HT1080 (cell line): ENCODE results near the gene GOLGA6L7. TPM values are rescaled to one million over a fixed set of nuclear protein-coding genes. Genes with fewer than 3 reads are reported as not detected.
"Not testable (repeated sequence)": the region's sequence is repeated elsewhere in the genome, so short reads cannot be mapped to it uniquely, and the experiment has no call there.

ENCODE experiments used
- DNase-seq: peaks from one replicate; pipeline ENCODE4 v3.0.0-alpha.2; 2015; ENCODE audit warnings: low read depth
- total RNA-seq: library from RNA; depleted of rRNA; stranded (reverse); fragments of >200 nt; shearing (Covaris generic); gene quantifications from 2 replicates; pipeline ENCODE4 v1.2.3, GENCODE V29; 2014

The GOLGA6L7 gene
- total RNA-seq, 1 experiment from 2014 or later = not detected

DNA sequence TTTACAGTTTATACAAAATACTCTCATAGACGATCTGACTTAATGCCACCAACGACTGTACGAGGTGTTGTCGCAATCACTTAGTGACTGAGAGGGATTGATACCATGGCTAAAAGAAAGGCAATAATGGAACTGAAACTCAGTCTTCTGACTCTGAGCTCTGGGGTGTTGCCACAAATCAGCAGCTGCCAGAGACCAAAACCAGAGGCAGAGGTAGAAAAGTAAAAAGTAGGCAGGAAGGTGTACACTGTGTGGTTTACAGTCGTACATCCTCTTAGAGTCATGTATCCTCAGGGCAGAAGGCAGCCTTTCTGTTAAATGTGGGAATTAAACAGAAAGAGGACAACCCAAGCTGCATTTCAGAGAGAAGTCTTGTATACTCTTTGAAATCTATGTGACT, 1.2 kb downstream of the GOLGA6L7 start:
- DNase-seq = not testable (repeated sequence)

DNA sequence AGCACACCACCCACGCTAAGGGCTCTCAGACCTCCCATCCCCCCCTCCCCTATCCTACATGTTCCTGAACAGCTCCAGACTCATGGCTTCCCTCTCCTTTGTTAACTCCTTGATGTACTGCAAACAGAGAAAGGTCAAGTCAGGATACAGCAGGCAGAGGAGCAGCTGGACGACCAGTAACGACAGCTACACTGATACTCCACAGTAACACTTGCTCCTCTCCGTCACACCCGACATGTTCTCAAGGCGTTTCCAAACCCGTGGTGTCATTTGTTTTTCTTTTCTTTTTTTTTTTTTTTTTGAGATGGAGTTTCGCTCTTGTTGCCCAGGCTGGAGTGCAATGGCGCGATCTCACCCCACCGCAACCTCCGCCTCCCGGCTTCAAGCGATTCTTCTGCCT, 4.3 kb downstream of the GOLGA6L7 start:
- DNase-seq = not testable (repeated sequence)

DNA sequence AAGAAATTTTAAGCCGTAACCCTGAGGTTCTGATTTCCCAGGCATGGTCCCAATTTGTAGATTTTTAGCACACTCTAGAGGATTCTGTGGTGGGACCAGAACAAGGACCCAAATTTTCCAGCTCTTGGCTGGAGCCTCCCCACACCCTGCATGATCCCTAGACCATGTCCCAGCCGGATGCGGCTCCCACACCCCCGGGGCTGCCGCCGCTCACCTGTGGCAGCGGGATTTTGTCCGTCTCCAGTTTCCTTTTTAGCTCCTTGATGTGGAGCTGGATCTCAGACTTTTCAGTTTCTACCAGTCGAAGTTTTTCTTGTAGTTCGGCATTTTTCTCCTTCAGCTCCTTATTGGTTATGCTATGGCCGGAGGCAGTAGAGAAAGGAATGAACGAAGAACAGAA, 4.9 kb downstream of the GOLGA6L7 start:
- DNase-seq = not testable (repeated sequence)

DNA sequence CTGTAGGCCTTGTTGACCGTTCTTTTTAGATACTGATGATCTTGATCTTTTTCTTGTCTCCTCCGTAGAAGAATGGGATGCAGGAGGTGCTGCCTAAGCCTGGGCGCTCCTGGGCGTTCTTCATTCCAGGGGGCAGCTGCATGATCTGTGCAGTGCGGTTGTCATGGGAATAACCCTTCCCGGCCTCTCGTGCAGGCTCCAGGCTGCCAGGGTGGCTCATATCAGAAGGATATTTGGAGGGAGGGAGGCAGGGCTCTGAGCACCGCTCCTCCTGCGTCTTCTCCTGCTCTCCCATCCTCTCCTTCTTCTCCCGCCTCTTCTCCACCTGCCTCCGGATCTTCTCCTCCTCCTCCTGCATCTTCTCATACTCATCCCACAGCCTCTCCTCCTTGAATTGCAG, 6.2 kb downstream of the GOLGA6L7 start:
- not testable (repeated sequence) for DNase-seq

DNA sequence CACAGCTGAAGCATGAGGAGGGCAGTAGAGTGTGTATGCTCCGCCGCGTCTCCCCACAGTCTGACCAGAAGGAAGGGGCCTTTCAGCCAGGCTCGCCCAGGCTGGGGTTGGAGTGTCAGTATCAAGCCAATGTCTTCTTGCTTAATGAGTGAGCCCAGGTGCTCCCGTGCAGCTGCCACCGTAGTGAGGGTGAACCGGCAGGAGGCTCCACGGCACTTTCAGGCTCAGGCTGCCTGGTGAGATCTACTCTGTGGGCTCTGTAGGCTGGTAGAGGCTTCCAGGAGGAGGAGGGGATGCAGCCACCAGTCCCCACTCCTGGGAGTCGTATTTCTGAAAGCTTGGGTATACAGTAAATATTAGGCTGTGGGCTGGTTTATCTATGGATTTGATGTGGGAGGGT, 8.2 kb downstream of the GOLGA6L7 start:
- not testable (repeated sequence) for DNase-seq

DNA sequence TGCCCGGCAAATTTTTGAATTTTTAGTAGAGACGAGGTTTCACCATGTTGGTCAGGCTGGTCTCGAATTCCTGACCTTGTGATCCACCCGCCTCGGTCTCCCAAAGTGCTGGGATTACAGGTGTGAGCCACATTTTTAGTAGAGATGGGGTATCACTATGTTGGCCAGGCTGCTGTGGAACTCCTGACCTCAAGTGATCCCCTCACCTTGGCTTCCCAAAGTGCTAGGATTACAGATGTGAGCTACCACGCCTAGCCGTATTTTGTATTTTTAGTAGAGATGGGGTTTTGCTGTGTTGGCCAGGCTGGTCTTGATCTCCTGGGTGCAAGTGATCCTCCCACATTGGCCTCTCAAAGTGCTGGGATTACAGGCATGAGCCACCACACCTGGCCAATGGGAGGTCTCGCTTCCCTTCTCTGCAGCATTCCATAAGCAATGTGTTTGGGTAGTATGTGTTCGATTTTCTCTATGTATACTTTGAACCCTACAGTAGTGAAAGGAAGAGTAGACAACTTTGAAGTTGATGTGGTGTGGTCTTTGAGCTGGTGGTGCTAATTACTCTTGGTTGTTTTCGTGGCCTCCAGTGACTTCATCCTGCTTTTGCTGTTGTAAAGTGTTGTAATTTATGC, 13.4 kb downstream of the GOLGA6L7 start:
- not testable (repeated sequence) for DNase-seq

DNA sequence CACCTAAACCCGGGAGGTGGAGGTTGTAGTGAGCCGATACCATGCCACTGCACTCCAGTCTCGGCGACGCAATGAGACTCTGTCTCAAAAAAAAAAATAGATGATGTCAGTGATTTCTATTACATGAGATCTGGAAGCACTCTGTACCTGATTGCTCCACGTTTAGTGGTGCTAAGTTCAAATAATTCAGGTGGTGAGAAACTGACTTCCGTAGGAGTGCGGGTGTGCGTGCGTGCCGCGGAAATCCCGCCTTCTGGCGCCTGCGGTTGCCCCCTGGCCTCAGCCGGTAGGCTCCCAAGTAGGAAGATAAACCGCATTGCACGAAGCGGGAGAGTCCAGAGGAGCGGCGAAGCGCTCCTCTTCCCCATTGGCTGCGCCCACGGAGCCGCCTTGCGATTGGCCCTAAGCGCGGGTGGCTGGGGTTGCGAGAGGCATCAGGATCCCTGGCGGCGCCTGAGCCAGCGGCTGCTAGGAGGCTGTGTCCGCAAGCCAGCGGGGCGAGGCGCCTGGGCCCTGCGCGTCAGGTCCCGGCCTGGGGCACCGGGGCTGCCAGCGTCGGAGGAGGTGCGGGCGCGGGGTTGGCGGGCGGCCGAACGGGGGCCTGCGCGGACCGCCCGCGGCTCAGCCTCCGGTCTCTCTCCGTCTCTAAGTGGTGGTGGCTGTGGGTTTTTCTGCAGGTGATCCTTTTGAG, 16.4 kb downstream of the GOLGA6L7 start:
- DNase-seq = not testable (repeated sequence)

DNA sequence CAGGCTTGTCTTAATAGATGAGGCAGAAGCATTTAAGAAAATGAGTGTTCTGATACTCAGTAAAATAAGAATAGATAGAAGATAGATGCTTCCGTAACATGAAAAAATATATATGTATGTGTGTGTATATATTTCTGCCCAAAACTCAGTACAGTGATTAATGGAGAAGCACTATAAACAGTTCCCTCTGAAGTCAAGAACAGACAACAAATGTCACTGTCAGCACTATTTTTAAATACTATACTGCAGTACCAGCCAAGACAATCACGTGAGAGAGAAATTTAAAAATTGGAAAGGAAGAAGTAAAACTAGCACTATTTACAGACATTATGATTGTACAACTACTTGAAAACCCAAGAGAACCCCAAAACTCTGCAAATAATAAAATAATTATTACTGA, 27.0 kb downstream of the GOLGA6L7 start:
- not testable (repeated sequence) for DNase-seq

DNA sequence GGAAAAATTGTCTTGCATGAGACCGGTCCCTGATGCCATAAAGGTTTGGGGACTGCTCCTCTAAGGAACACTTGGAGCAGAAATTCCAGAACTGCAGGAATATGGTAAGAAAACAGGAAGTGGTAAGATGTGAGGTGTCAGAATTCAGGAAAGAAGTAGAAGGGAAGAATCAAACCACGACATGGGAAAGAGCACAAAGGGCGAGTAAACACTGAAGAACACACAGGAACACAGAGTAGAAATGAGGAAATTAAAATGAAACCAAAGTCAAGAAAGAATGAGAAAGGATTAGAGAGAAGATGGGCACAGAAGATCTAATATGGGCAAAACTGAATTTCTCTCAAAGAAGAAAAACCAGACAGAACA, 28.5 kb downstream of the GOLGA6L7 start:
- not testable (repeated sequence) for DNase-seq

DNA sequence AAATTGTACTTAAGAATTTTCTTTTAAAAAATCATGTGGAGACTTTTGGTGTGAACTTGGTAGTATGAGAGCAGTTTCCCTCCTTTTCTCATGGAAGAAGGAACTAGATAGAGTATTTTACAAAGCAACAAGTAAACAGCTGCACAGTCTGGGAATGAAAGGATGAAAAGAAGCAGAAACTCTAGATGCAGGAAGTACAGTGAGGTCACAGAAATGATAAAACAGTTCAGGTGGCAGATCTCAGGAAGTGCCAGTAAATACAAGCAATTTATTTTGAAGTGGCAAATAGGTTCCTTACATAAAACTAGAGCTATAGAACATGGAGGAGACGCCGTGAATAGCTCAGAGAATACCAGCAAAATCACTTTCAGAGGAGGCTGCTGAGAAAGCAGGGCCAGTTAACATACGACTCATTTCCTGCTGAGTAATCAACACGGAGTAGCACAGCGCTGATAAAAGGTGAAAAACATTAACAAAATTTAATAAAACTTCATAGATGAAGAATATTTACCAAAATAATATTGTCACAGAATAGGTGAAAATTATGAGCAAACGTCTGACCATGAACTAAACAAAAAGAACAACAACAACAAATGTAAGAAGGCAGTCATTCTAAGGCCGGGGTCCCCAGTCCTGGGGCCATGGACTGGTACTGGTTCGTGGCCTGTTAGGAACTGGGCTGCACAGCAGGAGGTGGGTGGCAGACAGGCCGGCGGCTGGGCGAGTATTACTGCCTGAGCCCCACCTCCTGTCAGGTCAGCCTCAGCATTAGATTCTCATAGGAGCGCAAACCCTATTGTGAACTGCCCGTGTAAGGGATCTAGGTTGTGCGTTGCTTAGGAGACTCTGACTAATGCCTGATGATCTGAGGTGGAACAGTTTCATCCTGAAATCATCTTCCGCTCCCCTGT, 29.2 kb downstream of the GOLGA6L7 start:
- DNase-seq = peak; percentile 63

DNA sequence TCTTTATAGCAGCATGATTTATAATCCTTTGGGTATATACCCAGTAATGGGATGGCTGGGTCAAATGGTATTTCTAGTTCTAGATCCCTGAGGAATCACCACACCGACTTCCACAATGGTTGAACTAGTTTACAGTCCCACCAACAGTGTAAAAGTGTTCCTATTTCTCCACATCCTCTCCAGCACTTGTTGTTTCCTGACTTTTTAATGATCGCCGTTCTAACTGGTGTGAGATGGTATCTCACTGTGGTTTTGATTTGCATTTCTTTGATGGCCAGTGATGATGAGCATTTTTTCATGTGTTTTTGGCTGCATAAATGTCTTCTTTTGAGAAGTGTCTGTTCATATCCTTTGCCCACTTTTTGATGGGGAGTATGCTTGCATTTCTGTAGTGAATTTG, 30.3 kb downstream of the GOLGA6L7 start:
- DNase-seq = not testable (repeated sequence)

DNA sequence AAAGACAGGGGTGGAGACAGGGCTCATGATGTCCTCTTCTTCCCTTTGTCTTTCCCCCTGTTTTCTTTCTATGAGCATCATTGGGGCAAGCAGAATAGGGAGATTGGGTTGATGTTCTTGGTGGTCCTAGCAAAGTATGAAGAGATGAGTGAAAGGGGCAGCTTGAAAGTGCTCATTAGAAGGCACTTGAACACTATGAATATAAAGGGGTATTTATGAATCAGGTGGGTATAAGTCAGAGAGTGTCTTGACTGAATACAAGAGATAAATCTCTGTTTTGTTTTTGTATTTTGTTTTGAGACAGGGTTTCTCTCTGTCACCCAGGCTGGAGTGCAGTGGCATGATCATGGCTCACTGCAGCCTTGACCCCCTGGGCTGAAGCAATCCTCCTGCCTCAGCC, 34.4 kb downstream of the GOLGA6L7 start:
- DNase-seq = not testable (repeated sequence)

DNA sequence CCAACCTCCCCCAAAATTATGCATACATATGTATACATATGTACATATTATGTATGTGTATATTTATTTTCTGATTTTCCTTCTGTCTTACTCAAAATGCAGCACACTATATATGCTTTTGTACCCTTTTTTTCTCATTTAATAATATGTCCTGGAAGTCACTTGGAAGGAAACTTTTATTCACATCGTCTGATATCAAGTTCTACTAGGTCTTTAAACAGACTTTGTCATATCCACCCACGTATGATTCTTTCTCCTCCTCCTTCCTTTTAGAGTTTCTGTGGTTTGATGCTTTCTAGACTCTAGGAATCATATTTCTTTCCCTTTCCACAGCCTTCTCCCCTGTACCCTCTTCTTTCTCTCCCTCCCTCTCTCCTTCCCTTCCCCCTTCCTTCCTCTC, 35.1 kb downstream of the GOLGA6L7 start:
- not testable (repeated sequence) for DNase-seq

DNA sequence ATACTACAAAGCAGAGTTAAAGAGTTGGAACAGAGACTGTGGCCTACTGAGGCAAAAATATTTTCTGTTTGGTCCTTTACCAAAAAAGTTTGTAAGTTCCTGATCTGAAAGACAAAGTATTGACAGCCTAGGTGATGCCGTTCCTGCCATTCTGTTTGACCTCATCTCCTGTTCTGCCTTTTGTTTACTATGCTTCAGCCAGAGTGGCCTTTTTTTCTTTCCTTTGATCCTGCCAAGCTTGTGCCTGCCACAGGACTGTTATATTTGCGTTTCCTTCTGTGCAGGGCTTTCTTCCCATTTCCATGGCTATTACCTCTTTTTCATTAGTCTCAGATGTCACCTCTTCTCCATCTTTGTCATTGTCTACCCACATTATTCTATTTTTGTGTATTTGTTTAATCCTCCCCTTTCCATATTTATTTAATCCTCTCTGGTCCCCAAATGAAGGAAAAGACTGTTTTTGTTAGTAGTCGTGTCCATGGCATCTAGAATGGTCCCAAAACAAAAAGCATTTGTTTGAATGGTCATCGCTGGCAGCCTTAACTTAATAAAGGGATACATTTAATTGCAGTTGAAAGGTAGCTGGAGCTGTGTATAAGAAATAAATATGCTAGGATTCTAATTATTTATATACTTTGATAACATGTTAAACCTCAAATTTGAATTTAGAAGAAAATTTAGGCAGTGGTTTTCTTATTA, 36.4 kb downstream of the GOLGA6L7 start:
- not testable (repeated sequence) for DNase-seq

DNA sequence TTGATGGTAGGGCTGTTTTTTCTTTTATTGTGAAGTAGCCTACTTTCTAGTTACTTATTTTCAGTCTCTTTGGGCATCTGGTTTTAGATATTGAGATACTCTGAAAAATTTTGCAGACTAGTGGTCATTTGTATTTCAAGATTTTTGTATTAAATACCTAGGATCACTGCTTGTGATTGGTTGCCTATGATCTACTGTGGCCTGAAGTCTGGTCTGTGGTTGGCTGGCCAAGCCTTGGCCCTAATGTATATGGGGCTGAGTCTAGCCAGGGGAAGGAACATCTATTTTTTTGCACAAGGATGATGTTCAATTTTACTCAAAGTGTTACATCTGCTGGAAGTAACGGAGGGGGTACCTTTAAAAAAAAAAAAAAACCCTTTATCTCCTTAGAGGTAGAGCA, 38.0 kb downstream of the GOLGA6L7 start:
- not testable (repeated sequence) for DNase-seq

DNA sequence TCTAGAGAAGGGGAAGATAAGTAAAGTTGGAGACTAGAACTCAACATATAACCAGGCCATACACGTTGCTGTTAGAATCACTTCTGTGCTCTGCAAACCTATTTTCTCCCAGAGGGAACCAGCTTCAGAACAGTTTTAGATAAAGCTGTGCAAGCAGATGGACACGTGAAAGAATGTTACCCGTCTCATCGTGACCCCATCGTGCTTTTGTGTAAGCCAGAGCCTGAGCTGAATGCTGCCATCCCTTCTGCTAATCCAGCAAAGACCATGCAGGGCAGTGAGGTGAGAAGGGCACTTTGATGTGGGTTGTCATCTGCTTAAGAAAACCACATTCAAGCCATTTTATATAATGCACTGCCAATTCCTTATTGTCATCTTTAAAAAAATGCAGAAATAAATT, 40.3 kb downstream of the GOLGA6L7 start:
- not testable (repeated sequence) for DNase-seq

DNA sequence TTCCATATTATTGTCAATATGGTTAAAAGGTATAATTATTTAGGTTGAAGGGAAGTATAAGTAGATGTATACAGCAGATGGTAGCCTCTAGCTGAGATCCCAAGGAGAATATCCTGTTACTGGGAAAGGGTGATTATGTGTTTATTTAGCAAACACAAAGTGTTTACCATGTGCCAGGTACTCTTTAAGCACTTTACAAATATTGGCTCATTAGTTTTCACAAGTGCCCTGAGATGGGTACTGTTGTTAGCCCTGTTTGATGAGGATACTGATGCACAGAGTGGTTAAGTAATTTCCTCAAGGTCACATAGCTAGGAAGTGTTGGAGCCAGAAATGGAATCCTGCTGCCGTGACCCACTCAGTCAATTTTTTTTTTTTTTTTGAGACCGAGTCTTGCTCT, 48.1 kb downstream of the GOLGA6L7 start:
- not testable (repeated sequence) for DNase-seq

DNA sequence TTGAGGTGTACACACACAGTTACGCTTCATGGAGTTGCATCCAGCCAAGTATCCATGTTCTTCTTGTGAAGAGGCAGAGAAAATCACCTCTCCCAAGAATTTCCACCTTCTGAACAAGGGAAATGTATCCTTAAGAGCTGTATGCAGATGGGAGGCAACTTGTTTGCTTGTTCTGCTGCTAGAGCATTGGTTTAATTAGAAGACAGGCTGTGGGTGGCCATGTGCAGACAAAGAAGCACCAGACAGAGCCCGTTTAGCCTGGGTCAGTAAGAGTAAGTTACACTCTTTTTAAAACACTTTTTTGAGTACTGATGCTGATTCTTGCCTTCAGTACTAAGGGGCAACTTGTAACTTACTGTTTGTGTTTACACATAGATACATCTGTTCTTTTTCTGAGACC, 50.2 kb downstream of the GOLGA6L7 start:
- DNase-seq = not testable (repeated sequence)

DNA sequence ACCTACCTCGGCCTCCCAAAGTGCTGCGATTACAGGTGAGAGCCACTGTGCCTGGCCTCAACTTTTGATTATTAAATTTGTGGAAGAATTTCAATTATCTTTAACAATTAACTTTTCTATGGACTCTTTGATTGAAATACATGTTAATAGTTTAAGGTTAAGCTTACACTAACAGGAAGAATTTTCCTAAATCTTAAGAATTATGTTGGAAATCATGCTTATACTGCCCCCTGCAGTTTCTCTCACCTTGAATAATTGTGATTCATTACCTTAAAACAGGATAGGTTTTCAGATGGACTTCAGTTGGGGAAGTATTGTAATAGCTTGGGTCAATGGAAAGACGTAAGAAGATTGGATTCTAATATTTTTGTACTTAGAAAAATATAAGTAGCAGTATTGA, 54.2 kb downstream of the GOLGA6L7 start:
- not testable (repeated sequence) for DNase-seq
